GM19467 (cell line): Measurements from ENCODE around the gene AMMECR1.

Experiments
- ATAC-seq: cut with Tn5 transposase; IDR thresholded peaks from one replicate; pipeline ENCODE4 v1.9.1; 2021; ENCODE audit warnings: mild to moderate bottlenecking, moderate library complexity; ENCODE audit not compliant: unreplicated experiment

Gene AMMECR1

DNA sequence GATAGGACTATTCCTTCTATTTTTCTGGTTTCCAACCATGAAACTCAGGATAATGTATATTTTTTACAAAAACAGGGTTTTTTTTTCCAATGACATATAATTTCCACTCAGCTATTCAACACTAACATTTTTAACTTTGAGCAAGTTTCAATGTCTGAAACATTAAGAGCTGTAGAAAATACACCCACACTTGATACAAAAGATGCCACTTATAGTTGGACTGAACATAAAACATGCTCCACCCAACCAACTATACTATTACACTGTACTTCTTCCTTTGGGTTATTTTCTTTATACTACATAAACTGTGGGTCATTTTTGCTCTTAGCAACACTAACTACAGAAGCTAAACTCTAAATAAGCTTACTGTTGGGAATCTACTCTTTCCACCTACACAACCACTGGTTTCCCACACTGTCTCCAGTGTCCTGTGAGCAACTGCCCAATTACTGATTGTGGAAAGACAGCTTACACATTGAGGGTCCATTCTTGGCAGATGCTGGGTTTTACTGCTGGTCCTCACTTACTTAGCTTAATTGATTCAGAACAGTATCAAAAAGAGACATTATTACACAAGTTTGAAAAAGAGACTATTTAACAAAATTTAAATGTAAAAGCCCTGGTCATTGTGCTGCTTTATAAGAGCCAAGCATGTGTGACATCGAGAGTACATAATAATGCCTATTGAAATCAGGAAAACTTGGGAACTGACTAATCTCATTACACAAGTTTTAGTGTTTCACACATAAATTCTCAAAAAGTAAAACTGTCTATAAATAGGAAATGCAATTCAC, 6.3 kb downstream of the AMMECR1 start:
- no peak for ATAC-seq

DNA sequence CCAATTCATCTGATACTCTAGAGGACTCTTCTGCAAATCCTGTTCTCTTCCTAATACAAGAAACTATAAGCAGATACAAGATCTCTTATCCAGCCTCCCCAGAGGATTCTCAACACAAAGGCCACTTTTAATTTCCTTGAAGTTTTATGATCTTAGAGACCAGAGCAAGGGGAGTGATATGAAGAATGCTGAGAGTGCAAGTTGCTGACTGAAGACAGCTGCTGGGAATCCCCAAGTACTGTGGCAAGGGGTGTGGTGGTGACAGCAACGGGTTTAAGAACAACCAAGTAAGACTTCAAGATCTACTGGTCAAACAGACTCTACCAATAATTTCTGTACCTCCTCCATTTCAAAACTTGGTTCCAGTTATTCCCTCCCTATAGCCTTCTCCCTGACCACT, 7.0 kb downstream of the AMMECR1 start:
- peak; percentile 75 for ATAC-seq

DNA sequence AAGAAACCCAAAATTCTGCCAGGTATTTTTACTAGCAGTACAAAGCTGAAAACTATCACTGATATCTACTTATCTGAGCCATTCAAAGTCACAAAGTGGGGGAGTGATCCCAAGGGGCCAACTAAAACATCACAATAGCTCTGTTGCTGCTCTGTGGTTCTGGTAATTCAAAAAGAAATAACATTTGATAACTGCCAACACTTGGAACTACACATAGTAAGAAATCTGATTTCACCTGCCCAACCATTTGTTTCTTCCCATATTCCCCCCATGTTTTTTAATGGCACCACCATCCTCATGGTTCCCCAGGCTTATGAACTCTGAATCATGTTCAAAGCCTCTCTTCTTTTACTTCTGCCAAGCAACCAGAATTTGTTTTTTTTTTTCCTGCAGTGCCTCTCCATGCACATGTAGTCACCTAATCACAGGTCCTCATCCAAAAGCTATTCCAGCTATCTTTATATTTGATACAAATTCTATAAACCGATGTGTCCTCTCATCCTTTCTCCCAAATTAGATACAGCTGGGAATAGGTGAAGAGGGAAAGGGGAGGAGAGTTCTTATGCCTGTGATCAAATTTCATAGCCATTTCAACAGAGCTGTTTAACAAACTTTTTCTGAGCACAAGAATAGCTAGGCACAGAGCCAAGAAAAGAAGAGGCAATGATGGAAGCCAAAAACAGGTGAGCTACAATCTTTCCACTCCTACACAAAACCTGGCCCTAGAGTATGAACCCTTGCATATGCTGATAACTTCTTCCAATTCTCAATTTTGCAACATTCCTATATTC, 7.7 kb downstream of the AMMECR1 start:
- no peak for ATAC-seq

DNA sequence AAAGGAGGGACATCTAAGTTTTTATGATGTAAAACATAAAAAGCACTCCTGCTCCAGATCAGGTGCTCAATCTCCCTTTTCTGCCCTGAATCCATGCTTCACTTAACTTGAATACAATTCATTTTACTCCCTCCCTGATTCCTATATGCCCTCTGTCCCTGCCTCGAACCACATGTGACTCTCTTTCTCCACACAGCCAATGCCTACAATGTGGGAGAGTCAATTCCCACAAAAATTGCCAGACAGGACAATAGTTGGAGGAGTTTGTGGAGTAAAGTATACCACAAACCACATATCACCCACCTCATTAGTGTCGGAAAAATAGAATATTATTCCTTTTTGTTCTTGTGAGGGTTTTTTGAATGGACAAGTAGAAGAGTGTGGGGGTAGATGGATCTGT, 9.7 kb downstream of the AMMECR1 start:
- no peak for ATAC-seq

DNA sequence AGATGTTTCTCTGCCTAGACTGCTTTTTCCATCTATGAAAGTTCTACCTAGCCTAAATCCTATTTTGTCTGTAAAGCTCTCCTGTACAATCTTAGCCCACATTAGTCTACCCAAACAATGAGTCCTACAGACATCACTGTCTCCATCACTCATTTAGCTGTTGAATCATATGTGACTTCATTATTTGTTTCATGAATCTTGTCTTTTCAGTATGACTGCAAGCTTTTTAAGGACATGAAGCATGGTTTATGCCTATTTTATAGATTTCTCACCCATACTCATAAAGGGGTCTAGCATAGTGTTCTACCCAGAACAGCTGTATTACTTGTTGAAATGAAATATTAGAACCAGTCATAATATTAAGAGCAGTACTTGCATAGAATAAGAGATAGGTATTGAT, 13.0 kb downstream of the AMMECR1 start:
- ATAC-seq: no peak

DNA sequence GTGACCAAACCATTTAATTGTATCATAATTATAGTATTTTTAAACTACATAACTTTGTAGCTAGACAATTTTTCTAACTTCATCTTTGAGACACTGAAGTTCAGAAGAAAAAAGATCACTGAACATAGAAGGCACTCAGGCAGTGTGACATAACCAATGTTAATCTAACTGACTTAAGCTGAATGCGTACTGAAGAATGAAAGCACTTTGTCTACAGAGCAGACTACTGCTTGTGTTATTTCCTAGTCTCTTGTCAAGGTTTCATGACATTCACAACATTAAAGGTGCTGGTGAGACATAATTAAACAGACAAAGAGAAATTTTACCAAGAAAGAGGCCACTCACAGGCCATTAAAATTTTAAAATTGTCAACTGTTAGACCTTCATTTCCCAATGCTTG, 13.5 kb downstream of the AMMECR1 start:
- ATAC-seq: no peak

DNA sequence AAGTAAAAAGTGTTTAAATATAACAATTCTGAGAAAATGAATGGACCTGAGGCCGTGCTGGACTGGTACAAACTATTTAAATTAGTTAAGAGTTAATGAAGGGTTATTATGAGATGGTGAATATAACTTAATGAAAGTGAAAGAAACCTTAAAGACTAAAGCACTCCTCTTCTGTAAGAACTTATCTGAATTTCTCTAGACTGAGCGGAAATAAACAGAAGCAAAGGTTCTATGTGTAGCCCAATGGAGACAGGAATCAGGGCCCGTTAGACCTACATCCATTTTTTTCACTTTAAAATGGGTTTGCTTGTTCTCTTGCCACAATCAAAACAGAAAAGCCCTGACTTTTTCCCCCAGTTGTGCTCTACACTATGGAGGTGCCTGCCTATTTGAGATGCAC, 14.9 kb downstream of the AMMECR1 start:
- ATAC-seq: no peak

DNA sequence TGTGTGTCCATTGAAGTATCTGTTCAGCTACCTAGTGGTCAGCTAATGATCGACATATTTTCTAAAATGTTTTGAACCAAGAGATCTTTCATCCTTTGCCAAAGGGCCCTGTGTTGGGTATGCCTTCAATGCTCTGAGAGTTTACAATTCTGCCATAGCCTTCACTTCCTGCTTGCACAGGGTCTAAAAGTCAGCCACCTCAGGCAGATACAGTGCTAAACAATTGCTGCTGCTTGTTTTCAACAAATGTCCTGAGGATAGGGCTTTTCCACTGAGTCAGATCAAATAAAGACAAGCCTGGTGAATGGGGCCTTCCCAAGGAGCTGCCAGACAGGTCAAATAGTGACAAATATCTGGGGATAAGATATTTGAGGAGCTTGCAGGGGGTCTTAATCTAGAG, 16.7 kb downstream of the AMMECR1 start:
- ATAC-seq: no peak

DNA sequence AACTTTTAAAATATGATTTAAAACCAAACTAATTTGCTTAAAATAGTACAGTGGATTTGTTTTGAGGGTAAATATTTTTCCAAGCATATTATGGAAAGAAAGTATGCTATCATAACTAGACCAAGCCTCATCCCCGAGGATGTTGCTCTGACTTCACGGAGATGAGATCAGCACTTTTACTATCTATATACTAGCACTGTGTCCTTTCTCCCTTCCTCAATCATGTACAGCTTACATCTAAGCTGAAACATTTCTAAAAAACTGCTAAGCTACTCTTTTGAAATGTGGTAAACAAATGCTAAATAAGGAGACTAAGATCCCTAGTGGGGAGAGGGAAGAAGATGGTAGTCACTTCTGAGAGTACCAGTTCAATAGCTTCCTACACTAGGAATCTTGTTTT, 23.8 kb downstream of the AMMECR1 start:
- ATAC-seq: no peak

DNA sequence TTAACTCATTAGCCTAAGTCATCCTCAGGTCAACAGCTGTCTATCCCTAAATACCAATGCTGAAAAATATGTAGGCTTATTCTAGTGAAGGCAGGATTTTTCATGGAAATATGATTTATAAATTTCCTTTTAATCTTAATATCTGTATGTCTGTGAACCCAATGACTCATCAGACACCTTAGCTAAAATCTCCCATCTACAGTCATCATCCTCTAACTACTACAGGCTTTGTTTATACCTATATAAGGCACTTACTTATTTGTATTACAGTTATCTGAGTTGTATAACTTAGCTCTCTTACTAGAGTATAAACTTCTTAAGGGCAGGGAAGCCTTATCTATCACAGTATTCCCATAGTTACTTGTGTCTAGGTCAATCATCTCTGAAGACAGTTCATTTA, 24.2 kb downstream of the AMMECR1 start:
- no peak for ATAC-seq

DNA sequence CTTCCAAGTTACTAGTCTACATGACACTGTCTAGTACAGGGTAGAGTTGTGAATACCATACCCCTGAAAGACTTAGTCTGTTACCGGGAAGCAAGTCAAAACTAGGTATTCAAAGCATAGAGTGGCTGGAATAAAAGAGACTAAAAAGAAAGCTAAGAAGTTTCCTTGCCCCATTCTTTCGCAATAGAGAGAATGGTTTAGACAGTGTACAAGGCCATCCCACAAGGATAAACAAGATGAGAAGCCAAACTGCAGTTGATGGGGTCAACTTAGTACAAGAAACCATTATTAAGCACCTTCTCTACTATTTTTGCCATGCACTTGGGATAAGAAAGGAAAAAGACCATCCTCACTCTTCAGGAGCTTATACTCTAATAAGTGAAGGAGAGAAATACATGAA, 30.3 kb downstream of the AMMECR1 start:
- ATAC-seq: no peak

DNA sequence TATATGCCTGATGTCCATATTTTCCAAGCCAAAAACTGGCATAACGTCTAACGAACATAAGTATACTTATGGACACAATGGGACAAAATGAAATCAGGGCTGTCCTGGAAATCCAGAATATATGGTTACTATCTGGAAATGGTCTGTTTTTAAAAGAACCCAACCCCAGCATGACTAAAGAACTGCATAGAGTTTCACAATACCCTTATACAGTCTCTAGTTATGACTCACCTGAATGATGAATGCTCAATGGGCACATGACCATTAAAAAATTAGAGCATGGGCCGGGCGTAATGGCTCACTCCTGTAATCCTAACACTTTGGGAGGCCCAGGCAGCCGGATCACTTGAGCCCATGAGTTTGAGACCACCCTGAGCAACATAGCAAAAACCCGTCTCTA, 31.8 kb downstream of the AMMECR1 start:
- no peak for ATAC-seq

DNA sequence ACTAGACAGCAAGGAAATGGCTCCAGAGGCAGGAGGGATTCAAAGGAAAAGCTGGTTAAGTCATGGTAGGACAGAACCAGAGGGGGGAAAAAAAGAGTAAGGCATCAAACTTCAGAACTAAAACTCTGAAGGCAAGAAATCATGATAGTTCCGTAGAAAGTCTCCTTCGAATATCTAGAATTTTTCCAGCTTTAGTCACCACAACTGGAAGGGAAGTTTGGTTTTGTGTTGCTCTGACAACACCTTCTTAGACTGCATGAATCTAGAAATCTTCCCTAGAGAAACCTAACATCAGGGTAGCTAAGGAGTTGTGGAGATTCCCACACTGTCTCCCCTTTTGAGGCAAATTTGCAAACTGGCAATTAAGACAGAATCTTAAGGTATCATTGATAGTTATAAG, 33.7 kb downstream of the AMMECR1 start:
- ATAC-seq: no peak

DNA sequence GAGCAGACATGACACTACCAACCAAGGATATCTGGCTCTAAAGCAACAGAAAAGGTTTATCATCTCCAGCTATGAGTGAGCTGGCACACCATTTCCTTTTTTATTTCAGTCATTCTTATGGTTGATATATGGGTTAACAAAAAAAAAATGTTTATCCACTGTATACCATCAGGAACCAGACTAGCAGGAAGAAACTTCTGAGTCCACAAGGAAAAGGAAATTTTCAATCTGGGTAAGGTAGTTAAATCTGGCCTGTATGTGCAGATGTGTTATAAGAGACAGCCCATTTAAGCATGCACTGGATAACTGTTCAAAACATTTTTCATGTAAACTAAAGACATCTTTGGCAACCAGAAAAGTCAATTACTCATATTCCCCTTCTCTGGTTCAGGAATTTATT, 35.0 kb downstream of the AMMECR1 start:
- ATAC-seq: no peak

DNA sequence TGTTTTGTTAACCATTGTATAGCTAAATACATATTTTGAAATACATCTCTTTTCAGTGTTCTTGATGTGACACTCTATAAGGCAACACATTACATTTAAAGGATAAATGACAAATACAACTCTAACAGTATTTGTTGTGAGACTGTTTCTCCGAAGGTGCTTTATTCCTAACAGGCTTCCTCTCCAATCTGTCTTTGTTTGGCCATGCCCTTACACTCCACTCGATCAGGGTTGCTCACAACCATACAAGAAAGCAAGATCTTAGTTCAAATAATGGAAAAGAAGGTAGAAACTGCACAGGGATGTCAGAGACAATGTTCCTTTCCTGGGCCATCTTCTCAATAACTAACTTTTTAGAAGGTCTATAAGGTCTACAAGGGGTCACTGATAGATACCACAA, 36.5 kb downstream of the AMMECR1 start:
- no peak for ATAC-seq

DNA sequence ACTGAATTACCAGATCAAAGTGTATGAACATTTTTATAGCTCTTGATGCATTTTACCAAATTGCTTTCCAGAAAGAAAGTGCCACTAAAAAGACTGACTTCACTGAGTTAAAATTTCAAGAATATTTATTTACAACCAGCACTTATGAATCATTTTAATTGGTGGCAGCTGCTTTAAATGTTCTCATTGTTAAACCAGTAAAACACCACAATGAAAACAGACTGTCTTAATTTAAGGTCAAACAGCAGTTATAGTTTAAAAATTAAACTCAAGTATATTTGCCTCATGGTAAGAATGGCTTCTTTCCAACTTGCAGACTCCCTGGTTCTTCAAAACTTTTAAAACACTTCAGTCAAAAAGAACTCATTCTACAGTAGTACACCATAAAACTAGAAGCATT, 36.9 kb downstream of the AMMECR1 start:
- ATAC-seq: no peak

DNA sequence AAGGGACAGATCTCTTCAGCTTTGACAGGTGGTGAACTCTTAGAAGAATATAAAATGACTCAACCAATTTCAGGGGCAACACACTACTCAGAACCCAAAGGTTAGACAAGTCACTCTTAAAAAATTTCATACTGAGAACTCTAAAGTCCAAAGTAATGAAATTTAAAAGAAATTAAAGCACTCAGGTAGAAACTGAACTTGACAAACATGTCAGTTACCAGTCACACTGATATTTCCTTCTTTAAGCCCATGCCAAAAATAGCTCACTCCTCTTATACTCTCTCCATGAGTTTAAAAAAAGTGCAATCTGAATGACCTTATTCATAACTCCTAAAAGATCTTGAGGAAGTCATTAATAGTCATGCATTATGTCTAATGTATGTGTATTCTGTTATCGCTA, 40.3 kb downstream of the AMMECR1 start:
- ATAC-seq: no peak

DNA sequence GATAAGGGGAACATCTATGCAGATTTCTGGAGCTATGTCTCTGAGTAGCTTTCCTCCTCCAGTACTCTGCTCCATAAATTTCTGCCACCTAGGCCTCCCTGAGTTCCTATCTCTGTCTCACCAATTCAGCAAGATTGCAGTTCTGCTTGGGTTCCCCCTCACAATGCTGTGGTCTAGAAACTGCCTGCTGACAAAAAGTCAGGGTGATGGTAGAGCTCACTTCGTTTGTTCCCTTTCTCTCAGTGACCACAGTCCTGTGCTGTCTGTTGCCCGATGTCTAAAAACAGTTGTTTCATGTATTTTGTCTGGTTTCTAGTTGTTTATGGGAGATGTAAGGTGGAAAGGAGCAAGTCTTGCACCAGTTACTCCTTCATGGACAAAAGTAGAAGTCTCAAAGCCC, 41.1 kb downstream of the AMMECR1 start:
- peak; percentile 78 for ATAC-seq

DNA sequence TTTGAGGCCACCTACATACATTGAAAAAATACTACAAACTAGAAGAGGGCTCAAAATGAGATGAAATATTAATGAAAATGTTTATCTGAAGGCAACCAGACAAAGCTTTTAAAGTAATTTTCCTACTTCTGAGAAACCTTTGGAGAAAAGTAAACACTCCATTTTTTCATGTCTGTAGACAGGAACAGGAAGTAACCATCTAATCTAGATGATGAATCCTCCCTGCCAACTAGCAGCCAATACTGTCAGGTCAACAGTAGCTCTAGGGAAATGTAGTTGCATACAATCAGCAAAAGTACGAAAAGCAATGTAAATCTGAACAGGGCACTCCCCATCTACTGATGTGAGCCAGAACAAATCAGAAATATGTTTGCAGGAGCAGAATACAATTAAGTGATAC, 49.0 kb downstream of the AMMECR1 start:
- no peak for ATAC-seq

DNA sequence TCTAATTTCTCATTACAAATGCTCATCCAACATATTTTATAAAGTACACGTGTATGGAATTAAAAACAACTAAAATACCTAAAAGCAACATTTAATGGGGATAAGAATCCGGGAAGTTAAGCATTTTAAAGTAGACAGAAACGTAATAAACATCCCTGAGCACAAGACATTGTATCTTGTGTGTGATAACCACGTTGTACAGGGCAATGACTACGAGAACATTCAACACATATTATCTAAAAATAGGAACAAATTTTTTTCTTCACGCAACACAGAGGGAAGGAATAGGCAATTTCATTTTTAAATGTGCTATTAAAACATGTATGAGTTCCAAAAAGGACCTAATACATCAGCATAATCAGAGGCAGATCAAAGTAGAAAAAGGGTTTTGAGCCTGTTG, 49.5 kb downstream of the AMMECR1 start:
- no peak for ATAC-seq

DNA sequence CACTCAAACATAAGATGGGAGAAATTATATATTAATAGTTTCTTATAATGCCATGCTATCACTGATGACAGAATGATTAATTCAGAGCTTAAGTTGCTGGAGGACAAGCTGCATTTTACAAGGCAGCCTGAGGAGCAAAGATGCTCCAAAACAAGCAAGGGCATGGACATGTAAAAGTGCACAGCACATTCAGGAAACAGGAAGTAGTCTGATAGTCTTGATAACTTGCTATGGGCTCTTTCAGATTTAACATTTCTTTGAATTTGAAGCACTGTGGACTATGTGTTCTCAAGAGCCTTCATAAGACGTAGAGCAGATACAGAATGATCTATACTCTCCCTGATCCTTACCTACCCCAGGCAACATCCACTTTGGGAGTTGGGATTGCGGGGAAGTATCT, 50.0 kb downstream of the AMMECR1 start:
- no peak for ATAC-seq

DNA sequence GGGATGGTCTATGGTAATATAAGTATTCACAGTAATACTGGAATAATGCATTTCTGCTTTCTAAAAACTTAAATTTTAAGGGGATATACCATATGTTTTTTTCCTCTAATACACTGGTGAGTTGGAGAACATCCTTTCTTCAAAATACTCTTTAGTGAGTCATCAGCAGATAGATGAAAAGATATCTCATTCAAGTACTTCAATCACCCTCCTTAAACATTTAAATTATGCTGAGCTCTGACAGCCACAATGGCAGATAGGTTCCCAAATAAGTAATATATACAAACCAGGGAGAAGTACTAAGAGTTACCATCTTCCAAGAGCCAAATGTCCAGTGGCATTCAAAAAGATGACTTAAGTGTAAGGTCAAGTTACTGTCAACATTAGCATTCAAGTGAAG, 52.2 kb downstream of the AMMECR1 start:
- ATAC-seq: no peak

DNA sequence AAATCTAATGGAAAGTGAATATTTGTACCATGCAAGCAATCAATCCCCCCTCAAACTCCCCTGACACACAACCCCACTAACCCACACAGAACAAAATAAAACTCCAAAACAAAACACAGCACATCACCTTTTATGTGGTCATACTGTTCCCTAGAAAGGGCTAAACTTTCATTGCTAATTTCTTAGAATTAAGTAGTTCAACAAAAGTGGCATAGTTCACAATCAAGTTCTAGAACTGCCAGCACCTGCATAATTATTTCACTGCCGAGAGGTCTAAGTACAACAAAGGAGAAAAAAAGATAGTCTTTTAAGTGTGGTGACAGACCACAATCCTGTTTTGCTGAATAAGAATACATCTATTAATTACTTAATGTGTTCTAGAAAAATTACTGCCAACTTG, 58.8 kb downstream of the AMMECR1 start:
- ATAC-seq: no peak
